Stimulated activated CD4-positive, alpha-beta T cell treated with anti-CD3 and anti-CD28 coated beads, TNF-alpha, amount 100 ng/mL, for 48 hours (primary cell): ENCODE data around the gene AQP5.

Experiments
- DNase-seq, 3 donors: peaks; one replicate each; pipeline ENCODE4 v3.0.0-alpha.2; 2020; ENCODE audit warnings: low read depth in 3 of 3

AQP5 gene

DNA sequence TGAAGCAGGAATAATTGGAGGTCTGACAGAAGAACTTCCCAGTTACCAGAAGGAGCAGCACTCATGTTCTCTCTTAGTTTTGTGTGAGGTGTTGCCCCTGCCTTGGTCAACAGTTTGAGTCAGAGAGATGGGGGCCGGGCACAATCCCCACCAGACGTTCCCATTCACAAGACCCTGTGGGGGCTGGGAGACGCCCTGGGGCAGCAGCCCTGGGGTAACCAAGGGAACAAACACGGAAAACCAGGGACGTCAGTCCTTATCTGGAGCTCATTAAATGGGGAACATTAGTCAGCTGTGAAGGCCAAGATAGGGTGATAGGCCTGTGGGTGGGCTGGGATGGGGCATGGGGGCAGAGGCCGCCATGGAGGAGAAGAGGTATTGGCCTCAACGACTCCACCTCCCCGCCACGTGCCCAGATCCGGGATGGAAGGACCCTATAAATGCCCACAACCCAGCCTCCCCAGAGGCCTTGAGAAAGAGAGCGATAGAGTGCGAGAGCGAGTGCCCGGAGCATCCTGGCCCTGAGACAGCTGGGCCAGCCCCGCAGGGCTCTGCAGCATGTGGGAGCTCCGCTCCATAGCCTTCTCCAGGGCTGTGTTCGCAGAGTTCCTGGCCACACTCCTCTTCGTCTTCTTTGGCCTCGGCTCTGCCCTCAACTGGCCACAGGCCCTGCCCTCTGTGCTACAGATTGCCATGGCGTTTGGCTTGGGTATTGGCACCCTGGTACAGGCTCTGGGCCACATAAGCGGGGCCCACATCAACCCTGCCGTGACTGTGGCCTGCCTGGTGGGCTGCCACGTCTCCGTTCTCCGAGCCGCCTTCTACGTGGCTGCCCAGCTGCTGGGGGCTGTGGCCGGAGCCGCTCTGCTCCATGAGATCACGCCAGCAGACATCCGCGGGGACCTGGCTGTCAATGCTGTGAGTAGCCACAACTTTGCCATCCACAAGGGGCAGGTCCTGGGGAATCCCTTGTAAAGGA lies 11.1 kb upstream of the AQP5 start, which contains the start of gene AQP2:
Gene AQP2 (plus strand): TSS at position 465 of the 979 bp plus-strand sequence. CDS start 94 bp downstream, at position 559.
- DNase-seq, result no peak

DNA sequence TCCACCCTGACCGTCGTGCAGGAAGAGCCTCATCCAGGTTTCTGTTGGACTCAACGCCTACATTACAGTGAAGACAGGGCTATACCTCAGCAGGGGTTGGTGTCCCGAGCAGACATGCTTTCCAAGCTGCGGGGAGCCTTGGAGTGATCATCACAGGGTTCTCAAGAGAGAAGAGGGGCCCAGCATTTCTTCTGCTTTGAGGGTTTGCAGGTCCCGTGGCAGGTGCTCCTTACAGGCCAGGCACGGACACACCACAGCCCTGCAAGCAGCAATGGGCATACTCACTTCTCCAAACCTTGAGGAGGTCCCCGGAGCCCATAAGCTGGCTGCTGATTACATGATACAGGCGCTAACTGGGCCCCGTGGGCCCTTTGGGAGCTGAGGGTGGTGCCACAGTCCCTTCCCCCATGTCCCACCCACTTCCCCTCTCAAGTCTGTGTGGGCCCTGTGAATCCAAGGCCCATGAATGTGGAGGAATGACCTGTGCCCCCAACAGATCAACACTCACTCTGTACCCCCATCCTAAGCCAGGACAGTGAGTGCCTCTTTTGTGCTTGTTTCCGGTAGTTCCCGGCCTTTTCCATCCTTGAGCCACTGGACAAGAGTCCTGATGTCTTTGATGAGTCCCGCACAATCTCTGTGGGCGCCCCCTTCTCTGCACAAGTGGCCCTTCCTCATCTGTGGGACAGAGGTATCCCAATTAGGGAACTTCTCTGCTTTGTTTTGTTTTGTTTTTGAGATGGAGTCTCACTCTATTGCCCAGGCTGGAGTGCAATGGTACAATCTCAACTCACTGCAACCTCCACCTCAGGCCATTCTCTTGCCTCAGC lies 10.0 kb upstream of the AQP5 start:
- DNase-seq, result no peak

DNA sequence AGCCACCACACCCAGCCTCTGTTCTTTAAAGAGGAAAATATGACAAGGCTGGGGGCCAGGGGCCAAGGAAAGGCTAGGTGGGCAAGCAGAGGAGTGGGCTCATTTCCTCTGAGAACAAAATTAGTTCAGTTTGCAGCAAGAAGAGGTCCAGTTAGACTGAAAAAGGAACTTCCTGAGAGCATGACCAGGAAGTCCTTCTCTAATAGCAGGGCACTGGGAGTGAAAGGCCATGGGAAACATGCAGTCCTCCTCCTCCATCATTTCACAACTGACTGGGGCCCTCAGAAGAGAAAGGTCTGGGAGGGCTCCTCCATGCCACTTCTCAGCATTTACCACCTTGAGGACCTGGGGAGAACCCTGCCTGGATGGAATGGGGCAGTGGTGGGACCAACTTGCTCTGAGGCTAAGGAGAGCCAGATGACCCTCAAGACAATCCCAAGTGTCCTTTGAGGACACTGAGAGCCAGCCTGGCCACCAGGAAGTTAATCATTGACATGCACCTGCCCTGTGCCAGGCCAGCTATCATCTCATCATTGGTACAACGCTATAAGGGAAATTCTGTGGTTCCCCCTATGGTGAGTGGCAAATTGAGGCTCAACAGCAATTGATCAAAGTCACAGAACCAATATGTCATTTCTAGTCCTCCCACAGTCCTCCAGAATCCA lies 9.1 kb upstream of the AQP5 start:
- no peak for DNase-seq

DNA sequence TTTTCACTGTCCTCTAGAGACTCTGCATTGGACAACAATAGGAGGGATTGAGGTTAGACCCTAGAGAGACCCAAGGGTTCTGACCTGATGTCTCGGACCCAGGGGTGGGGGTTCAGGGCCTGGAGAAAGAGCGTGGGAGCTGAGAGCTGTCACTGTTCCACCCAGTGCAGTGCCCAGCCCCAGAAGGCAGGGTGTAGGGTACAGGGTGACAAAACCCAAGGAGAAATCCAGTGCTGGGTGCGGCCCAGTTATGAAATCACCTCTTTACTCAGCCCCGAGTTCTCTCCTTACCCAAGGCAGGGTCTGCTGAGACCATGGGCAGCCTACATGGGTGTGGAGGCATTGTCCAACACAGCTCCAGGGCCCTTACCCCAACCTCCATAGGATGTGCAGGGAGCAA lies 8.5 kb upstream of the AQP5 start:
- no peak for DNase-seq

DNA sequence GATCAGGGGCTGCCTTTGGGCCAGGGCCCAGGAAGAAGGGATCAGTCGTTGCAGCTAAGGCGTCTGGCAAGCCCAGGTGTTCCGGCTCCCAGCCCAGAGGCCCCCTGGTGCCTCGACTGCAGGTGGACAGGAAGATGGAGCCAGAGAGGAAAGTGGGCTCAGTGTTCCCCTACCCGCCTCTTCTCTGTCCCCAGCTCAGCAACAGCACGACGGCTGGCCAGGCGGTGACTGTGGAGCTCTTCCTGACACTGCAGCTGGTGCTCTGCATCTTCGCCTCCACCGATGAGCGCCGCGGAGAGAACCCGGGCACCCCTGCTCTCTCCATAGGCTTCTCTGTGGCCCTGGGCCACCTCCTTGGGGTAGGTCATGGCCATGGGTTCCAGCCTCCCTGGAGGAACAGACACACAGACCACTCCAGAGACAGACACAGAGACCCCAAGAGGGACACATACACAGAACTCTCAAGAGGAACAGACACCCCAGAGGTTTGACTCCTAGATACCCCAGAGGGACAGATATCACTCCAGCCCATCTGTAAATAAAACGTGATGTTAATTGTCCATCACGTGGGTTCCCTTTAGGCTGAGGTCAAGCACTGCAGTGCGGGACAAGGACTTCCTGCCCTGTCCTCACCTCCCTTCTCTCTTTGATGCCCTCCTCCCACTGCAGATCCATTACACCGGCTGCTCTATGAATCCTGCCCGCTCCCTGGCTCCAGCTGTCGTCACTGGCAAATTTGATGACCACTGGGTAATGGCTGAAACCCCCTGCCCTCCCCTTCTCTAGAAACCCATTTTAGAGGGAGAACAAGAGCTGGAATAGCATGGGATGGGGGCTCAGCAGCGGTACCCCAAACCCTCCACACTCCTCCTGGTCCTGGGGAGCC lies 7.5 kb upstream of the AQP5 start:
- no peak for DNase-seq

DNA sequence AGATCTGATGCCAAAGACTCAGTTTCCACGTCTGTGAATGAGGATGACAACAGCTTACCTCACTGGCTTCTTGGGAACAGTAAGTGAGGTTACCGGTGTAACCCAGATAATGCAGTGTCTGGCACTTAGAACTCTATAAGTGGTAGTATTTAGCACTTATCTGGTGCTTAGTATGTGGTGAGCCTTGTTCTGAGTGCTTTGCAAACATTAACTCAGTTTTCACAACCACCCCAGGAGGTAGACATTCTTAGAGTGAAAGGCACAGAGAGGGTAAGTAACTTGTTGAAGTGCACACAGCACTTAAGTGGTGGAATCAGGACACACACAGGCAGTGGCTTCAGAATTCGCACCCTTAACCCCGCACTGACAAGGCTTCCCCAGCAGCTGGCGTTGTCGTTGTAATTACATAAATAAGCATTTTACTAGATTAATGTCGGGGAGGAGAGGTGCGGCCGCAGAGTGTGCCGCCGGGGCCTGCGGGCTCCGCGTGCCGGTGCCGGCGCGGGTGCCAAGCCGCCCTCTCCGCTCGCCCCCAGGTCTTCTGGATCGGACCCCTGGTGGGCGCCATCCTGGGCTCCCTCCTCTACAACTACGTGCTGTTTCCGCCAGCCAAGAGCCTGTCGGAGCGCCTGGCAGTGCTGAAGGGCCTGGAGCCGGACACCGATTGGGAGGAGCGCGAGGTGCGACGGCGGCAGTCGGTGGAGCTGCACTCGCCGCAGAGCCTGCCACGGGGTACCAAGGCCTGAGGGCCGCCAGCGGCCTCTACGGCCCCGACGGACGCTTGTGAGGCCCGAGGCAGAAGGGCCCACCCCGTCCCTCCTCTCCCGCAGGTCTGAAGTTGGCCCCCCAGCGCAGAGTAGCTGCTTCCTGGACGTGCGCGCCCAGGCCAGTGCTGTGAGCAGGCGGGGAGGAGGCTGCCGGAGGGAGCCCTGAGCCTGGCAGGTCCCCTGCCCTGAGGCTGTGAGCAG lies 6.5 kb upstream of the AQP5 start:
- DNase-seq, result no peak

DNA sequence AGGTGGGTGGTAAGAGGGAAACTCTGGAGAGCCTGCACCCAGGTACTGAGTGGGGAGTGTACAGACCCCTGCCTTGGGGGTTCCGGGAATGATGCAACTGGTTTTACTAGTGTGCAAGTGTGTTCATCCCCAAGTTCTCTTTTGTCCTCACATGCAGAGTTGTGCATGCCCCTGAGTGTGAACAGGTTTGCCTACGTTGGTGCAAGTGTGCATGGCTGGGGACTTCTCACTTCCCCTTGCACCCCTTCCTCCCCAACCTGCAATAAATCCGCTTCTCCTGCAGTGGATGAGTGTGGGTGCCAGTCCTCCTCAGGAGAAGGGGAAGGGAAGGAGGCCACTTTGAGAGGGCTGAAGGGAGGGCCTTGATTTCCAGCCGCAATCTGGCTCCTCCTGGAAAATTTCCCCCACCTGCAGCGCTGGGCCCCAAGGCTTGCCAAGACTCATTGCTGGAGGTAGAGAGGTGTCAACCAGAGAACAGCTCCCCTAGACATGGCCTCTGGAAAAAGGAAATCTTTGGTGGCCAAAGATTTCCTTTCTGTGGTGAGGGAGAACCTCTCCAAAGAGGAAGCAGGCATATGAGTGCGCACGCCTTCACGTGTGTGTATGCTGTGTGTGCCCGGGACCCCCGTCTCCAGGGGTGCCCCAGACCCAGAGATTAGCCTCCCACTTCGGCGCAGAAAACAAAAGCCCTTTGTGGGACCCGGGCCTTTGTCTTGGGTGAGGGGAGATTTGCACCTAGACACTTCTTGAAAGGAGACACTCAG lies 5.6 kb upstream of the AQP5 start:
- DNase-seq, result no peak

DNA sequence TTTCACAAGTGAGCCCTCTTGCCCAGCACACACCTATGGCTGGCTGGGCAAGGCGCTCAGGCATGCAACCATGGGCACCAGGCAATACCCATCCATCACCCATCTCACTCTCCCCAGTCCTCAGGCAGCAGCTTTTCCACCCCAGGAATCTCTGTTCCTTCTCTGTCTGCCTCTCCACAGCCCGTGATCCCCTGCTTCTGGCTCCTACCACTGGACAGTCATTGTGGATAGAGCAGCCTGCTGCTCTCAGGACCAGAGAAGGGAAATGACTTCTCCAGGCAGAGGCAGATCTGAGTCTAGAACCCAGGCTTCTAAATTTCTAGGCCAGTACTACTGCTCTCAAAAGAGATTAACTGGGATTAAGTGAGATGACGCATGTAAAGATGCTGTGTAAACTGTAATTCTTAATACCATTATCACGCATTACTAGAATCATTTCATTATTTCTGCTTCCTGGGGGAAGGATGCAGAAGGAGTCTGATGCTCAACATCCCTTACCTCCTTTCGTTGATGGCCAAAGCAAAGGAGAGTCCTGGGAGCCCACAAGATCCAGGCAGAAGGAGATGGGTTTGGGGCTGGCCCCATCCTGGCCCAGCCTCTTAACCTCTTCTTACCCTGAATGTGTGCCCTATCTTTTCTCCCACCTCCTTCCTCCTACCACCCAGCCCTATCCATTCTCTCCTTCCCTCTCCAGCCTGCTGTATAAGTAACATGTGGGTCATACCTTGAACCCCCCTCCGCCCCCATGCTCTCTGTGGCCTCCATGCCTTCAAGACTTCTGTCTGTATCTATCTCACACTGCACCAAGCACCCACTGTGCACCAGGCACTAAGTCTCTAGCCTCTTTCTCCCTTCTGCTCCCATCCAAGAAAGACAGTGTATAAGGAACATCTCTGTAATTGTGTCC lies 4.8 kb upstream of the AQP5 start:
- no peak for DNase-seq

DNA sequence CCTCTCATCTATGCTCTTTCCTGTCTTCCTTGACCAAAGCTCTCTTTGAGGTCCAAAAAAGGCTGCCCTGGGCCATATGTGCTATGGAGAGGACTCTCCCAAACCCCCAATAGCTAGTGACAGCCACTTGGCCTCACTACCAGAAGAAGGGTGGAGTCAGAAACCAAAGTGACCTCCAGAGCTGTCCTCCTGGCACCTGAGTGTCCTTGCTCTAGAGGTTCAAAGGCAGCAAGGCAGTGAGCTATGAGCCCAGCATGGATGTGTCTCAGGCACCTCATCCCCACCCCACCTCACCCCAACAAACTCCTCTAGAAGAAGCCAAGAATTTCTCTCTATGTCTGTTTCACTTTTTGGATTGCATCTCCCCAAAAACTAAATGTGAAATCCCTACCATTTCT lies 4.1 kb upstream of the AQP5 start:
- no peak for DNase-seq

DNA sequence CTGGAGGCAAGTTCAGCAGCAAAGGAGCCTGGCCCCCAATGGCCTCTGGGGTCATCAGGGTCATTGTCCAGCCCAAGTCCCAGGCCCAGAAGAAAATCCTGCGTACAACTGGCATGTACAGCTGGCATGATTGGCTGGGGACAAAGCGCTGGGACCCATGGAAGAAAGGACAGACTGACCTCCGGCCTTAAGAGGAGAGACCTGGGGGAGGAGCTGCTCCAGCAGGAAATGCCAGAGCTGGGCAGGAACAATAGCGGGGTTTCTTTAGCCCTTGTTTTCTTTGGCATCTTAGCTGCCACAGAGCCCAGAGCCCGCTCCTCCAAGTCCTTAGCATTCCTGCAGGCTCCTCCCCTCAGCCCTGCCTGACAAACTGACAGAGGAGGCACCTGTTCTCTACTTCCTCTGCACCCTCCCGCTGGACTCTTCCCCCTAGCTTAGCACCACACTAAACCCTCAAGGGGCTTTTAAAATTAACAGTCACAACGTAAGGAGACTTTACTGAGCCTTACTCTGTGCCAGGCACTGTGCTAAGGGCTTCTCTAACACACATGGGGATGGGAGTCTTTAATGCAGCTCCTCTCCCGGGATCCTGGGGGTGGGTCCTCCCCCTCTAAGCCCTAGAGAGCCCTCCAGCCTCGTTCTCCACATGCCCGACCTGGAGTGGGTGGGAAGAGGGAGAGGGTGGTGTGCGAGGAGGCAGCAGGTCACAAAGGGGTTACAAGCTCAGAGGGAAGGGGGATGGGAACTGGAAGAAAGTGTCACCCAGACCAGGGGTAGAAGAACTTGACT lies 1.8 kb upstream of the AQP5 start:
- DNase-seq, result no peak

DNA sequence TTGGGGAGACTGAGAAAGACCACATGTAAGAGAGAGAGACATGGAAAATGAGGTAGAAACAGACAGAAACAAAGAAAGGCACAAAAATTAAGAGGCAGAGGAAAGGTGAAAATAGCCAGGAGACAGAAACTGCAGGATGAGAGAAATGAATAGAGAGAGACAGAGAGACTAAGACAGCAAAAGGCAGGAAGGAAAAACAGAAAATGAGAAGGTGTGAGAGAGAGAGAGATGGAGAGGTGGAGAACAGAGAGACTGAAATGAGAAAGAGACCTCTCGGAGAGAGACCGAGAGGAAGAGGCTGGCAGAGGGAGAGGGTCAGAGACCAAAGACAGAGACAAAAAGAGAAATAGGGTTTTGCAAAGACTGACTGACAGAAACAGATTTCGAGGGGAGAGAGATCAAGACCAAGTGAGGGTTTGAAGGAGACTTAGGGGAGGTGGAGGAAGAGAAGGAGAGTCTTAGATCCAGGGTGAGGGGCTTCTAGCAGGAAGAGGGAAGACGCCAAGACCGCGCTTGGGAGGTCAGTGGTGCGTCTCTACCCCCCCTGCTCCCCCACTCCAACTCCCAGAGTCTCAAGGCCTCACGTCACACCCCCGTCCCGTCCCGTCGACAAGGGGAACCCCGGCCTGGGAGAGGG lies 1.1 kb upstream of the AQP5 start:
- DNase-seq, result no peak

DNA sequence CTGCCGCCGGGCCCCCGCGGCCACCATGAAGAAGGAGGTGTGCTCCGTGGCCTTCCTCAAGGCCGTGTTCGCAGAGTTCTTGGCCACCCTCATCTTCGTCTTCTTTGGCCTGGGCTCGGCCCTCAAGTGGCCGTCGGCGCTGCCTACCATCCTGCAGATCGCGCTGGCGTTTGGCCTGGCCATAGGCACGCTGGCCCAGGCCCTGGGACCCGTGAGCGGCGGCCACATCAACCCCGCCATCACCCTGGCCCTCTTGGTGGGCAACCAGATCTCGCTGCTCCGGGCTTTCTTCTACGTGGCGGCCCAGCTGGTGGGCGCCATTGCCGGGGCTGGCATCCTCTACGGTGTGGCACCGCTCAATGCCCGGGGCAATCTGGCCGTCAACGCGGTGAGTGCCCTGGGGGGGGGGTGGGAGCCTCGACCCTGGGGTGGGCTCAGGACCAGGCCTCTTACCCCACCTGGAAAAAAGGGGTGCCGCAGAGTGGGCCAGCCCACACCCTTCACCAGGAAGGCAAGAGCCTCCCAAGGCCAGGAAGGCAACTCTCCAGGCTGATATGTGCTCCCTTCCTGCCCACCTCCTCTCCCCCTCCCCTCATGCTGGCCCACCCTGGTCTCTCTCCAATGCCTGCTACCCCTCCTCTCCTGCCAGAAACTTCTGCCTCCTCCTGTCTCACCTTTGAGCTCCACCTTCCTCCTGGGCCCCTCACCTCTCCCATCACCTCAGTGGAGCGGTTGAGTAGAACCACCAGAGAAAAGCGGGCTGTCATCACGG lies 507 bp downstream of the AQP5 start:
- DNase-seq, result no peak

DNA sequence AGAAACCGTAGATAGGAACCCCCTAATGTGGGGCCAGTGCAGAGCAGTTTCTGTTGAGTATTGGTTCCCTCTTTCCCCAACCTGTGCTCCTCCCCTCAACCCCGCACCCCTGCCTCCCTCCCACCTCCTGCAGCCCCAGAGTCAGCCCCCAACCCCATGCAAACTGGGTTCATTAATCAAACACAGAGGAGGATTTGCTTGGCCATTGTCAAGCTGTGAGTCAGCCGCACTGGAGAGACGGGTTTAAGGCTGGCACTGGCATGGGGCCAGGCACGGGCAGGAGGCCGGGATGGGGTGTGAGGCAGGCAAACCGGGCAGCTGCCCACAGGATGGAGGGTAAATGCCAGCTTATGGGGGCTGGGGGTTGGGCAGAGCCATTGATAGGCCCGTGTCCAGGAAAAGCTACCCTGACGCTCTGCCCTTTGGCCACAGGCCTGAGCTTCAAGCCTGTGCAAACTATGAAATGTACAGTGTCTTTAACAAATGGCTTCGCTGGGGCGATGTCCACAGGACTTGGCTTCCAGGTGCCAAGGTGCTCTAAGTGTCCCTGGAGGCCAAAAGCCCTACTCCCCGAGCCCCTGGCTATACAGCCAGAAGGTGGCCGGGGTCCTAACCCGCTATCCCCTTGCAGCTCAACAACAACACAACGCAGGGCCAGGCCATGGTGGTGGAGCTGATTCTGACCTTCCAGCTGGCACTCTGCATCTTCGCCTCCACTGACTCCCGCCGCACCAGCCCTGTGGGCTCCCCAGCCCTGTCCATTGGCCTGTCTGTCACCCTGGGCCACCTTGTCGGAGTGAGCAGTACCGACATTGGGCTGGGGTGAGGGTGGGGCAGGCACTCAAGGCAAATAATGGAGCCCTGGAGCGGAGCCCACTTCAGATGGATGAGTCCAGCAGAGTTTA lies 1.4 kb downstream of the AQP5 start:
- no peak for DNase-seq

DNA sequence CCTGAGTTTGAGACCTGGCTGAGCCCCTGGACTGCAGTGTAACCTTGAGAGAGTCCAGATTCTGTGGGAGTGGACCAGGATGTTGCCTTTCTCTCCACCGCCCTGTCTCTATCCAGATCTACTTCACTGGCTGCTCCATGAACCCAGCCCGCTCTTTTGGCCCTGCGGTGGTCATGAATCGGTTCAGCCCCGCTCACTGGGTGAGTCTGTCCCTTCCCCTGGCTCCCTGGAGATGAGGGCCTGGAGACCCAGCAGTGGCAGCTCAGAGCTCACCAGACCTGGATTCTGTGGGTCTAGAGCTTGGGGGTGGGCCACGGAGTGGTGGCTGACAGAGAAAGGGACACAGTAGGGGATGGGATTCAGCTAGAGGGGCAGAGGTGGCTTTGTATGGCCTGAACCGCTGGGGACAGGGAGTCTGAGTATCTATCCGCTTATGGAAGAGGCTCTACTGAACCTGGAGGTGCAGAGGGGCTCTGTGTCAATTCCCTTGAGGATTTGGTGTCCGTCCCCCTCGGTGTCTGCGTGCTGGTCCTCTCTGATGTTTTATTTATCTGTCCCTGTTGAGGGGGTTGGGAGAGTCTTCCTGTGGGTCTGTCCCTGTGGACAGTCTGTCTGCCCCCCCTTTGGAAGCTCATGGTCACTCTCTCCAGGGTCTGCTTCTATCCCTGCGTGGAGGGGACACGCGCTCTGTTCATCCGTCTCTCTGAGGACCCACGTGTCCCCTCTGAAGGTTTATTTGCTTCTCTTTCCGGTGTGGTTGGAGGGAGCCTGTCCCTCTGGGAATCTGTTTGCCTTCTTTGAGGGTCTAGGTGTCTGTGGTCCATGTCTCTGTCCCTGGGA lies 2.5 kb downstream of the AQP5 start:
- DNase-seq, result no peak
